Transverse colon (tissue), 3 donors: Measurements from ENCODE around the gene BTG4.

Experiments used
- EP300 ChIP-seq: sonication (generic); formaldehyde crosslinking; IDR thresholded peaks from one replicate; pipeline ENCODE4 v1.6.1; 2017; ENCODE audit warnings: antibody characterized with exemption, low read depth
- POLR2A ChIP-seq: fragments of 450-650 bp; IDR thresholded peaks from one replicate; pipeline ENCODE4 v1.6.1; 2016; ENCODE audit warnings: antibody characterized with exemption, mild to moderate bottlenecking, moderate library complexity
- TF ChIP-seq, protein P1 (sequence below), 5 experiments: fragments of 200-600 bp in 3 of 5; fragments of 450-650 bp in 2 of 5; sonication (generic) in 3 of 5; IDR thresholded peaks; 1 replicate in 2 of 5; 2 replicates in 3 of 5; pipeline ENCODE4 v1.5.1; 2016 to 2017; ENCODE audit warnings: antibody characterized with exemption in 5 of 5, inconsistent platforms in 3 of 5, mild to moderate bottlenecking in 2 of 5, moderate library complexity in 1 of 5

DNA sequence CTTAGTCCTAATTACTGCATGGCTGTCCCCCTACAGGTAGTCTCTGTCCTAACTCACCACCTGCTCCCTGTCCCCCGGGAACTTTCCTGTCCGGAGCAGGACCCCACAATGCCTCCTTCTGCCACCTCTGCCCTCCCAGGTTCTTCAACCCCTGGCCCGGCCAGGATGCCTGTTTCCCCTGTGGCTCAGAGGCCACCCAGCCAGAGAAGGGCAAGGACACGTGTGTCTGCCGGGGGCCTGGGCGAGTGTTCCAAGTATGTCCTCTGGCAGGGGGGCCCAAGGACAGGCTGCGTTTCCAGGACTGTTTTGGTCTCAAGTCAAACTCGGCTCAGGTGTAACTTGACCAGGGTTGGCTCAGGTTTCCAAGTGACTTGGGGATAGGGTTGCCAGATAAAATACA is 63.8 kb downstream of the BTG4 start:
- TF ChIP-seq, protein P1, sequence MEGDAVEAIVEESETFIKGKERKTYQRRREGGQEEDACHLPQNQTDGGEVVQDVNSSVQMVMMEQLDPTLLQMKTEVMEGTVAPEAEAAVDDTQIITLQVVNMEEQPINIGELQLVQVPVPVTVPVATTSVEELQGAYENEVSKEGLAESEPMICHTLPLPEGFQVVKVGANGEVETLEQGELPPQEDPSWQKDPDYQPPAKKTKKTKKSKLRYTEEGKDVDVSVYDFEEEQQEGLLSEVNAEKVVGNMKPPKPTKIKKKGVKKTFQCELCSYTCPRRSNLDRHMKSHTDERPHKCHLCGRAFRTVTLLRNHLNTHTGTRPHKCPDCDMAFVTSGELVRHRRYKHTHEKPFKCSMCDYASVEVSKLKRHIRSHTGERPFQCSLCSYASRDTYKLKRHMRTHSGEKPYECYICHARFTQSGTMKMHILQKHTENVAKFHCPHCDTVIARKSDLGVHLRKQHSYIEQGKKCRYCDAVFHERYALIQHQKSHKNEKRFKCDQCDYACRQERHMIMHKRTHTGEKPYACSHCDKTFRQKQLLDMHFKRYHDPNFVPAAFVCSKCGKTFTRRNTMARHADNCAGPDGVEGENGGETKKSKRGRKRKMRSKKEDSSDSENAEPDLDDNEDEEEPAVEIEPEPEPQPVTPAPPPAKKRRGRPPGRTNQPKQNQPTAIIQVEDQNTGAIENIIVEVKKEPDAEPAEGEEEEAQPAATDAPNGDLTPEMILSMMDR (IDR thresholded peaks at IDR 0.05) = no peak
- TF ChIP-seq POLR2A = no peak
- no peak for TF ChIP-seq EP300
